Stomach (tissue), 4 donors: ENCODE data around the gene SERBP1.

Source experiments
- POLR2AphosphoS5 ChIP-seq, 3 donors: sonication (generic); formaldehyde crosslinking; IDR thresholded peaks; one replicate each; pipeline ENCODE4 v1.6.1; 2016; ENCODE audit warnings: antibody characterized with exemption in 3 of 3
- TF ChIP-seq, protein P1 (sequence below), 7 experiments: fragments of 450-650 bp in 4 of 7; fragments of 200-600 bp in 3 of 7; sonication (generic) in 3 of 7; IDR thresholded peaks; one replicate each; pipeline ENCODE4 v1.5.1; 2016 to 2019; ENCODE audit warnings: antibody characterized with exemption in 7 of 7, control low read depth in 2 of 7, mild to moderate bottlenecking in 1 of 7

- no peak for TF ChIP-seq POLR2AphosphoS5 (IDR thresholded peaks at IDR 0.05)
- TF ChIP-seq, protein P1, sequence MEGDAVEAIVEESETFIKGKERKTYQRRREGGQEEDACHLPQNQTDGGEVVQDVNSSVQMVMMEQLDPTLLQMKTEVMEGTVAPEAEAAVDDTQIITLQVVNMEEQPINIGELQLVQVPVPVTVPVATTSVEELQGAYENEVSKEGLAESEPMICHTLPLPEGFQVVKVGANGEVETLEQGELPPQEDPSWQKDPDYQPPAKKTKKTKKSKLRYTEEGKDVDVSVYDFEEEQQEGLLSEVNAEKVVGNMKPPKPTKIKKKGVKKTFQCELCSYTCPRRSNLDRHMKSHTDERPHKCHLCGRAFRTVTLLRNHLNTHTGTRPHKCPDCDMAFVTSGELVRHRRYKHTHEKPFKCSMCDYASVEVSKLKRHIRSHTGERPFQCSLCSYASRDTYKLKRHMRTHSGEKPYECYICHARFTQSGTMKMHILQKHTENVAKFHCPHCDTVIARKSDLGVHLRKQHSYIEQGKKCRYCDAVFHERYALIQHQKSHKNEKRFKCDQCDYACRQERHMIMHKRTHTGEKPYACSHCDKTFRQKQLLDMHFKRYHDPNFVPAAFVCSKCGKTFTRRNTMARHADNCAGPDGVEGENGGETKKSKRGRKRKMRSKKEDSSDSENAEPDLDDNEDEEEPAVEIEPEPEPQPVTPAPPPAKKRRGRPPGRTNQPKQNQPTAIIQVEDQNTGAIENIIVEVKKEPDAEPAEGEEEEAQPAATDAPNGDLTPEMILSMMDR (IDR thresholded peaks at IDR 0.05) = no peak
Observed at GRCh38 chr1:67463298-67463955, 33.2 kb upstream of the SERBP1 start.
